ENCODE measurements around the gene SUGCT. TPM values are rescaled to one million over a fixed set of nuclear protein-coding genes. Genes with fewer than 3 reads are reported as not detected.
A peak's percentile ranks its signal among the peaks of the same experiment; 100 is the strongest.

Gene SUGCT
- total RNA-seq, 1 experiment from 2014 or later: 1.6 TPM

- TF ChIP-seq CTCF (IDR thresholded peaks at IDR 0.05; ENCODE audit: unreplicated experiment): no peak
- H3K9me3 Mint-ChIP-seq (ENCODE audit: low read depth, unreplicated experiment): no peaks in the 10 kb centered on the region
- no peak for DNase-seq
- intact Hi-C loops (cut with micrococcal nuclease; ENCODE audit: unreplicated experiment): loop anchor here (1.0 to 10.0 kb wide), 6 partner anchors 96 to 1713 kb away; no protein-coding TSS in a partner anchor
- H3K4me3 Mint-ChIP-seq (ENCODE audit: low read depth, unreplicated experiment): no peak overlapping the region
- peak overlapping the region; percentile 20 for H3K27ac Mint-ChIP-seq (ENCODE audit: unreplicated experiment)
- H3K27me3 Mint-ChIP-seq (ENCODE audit: unreplicated experiment): no peaks in the 10 kb centered on the region
- H3K4me1 Mint-ChIP-seq (ENCODE audit: low read depth, unreplicated experiment): peaks cover 9% of the 10 kb centered on the region
- no peaks in the 10 kb centered on the region for H3K36me3 Mint-ChIP-seq (ENCODE audit: insufficient read depth, unreplicated experiment)
- BruUV-seq (replicated peaks): no TSS peak
- CTCF ChIA-PET: interaction anchor here (0.6 to 2.6 kb wide), 13 partner anchors 33 to 1501 kb away, joined by 3 to 13 read pairs (median 4); partner anchors contain the start of gene INHBA
Observed at GRCh38 chr7:40231796-40232195, 97.0 kb downstream of the SUGCT start.

- no peaks in the 10 kb centered on the region for H3K27me3 Mint-ChIP-seq (ENCODE audit: unreplicated experiment)
- H3K27ac Mint-ChIP-seq (ENCODE audit: unreplicated experiment): no peak overlapping the region
- DNase-seq: peak; percentile 57
- TF ChIP-seq CTCF (IDR thresholded peaks at IDR 0.05; ENCODE audit: unreplicated experiment): peak; percentile 62
- intact Hi-C loops (cut with micrococcal nuclease; ENCODE audit: unreplicated experiment): loop anchor here (1.0 to 10.0 kb wide), 6 partner anchors 95 to 1712 kb away; no protein-coding TSS in a partner anchor
- no peaks in the 10 kb centered on the region for H3K9me3 Mint-ChIP-seq (ENCODE audit: low read depth, unreplicated experiment)
- CTCF ChIA-PET: interaction anchor here (0.6 to 2.6 kb wide), 13 partner anchors 33 to 1500 kb away, joined by 3 to 13 read pairs (median 4); partner anchors contain the start of gene INHBA
- peaks cover 9% of the 10 kb centered on the region for H3K4me1 Mint-ChIP-seq (ENCODE audit: low read depth, unreplicated experiment)
- no peaks in the 10 kb centered on the region for H3K36me3 Mint-ChIP-seq (ENCODE audit: insufficient read depth, unreplicated experiment)
- no TSS peak for BruUV-seq (replicated peaks)
- no peak overlapping the region for H3K4me3 Mint-ChIP-seq (ENCODE audit: low read depth, unreplicated experiment)
Observed at GRCh38 chr7:40232242-40232893, 97.6 kb downstream of the SUGCT start.

GRCh38 chr7:40234046-40234445 is 99.2 kb downstream of the SUGCT start:
- peaks cover 9% of the 10 kb centered on the region for H3K4me1 Mint-ChIP-seq (ENCODE audit: low read depth, unreplicated experiment)
- BruUV-seq (replicated peaks): no TSS peak
- no peaks in the 10 kb centered on the region for H3K9me3 Mint-ChIP-seq (ENCODE audit: low read depth, unreplicated experiment)
- intact Hi-C loops (cut with micrococcal nuclease; ENCODE audit: unreplicated experiment): loop anchor here (5.0 to 10.0 kb wide), 4 partner anchors 93 to 1711 kb away; no protein-coding TSS in a partner anchor
- H3K27me3 Mint-ChIP-seq (ENCODE audit: unreplicated experiment): no peaks in the 10 kb centered on the region
- TF ChIP-seq CTCF (IDR thresholded peaks at IDR 0.05; ENCODE audit: unreplicated experiment): no peak
- CTCF ChIA-PET: interaction anchor here (0.7 to 2.6 kb wide), 2 partner anchors 371 to 922 kb away, joined by 3 to 11 read pairs; no protein-coding TSS in a partner anchor
- no peak overlapping the region for H3K27ac Mint-ChIP-seq (ENCODE audit: unreplicated experiment)
- H3K36me3 Mint-ChIP-seq (ENCODE audit: insufficient read depth, unreplicated experiment): no peaks in the 10 kb centered on the region
- no peak overlapping the region for H3K4me3 Mint-ChIP-seq (ENCODE audit: low read depth, unreplicated experiment)
- peak; percentile 36 for DNase-seq

GRCh38 chr7:40234666-40235065 is 99.9 kb downstream of the SUGCT start:
- intact Hi-C loops (cut with micrococcal nuclease; ENCODE audit: unreplicated experiment): loop anchor here (5.0 to 10.0 kb wide), 4 partner anchors 93 to 1710 kb away; no protein-coding TSS in a partner anchor
- TF ChIP-seq CTCF (IDR thresholded peaks at IDR 0.05; ENCODE audit: unreplicated experiment): no peak
- CTCF ChIA-PET: interaction anchor here (0.7 kb wide), 1 partner anchor 922 kb away, joined by 3 read pairs; no protein-coding TSS in a partner anchor
- Mint-ChIP-seq H3K9me3 (ENCODE audit: low read depth, unreplicated experiment) (no peaks in the 10 kb centered on the region), H3K4me1 (ENCODE audit: low read depth, unreplicated experiment) (peaks cover 9% of the 10 kb centered on the region), H3K27ac (ENCODE audit: unreplicated experiment) (no peak overlapping the region), H3K4me3 (ENCODE audit: low read depth, unreplicated experiment) (no peak overlapping the region), H3K36me3 (ENCODE audit: insufficient read depth, unreplicated experiment) (no peaks in the 10 kb centered on the region), H3K27me3 (ENCODE audit: unreplicated experiment) (no peaks in the 10 kb centered on the region)
- BruUV-seq (replicated peaks): no TSS peak
- no peak for DNase-seq

Measured in Calu3 (cell line).